ENCODE results near the gene GALNT17. TPM values are rescaled to one million over a fixed set of nuclear protein-coding genes. Genes with fewer than 3 reads are reported as not detected.

The GALNT17 gene
- total and polyA plus RNA-seq, 2 experiments from 2014 or later, result 2.3 to 4.6 TPM

GRCh38 chr7:71348821-71349681 is 217.1 kb downstream of the GALNT17 start:
- Histone ChIP-seq H3K4me1 (ENCODE audit: low read depth) (no peaks in the 10 kb centered on the region), H3K27ac (no peak overlapping the region), H3K36me3 (no peaks in the 10 kb centered on the region), H3K27me3 (no peaks in the 10 kb centered on the region), H3K9me3 (ENCODE audit: low read depth) (no peaks in the 10 kb centered on the region), H3K4me3 (no peak overlapping the region)
- DNase-seq (ENCODE audit: low read depth in 1 of 2, low spot score in 1 of 2), result no peak
- TF ChIP-seq CTCF (IDR thresholded peaks at IDR 0.05; ENCODE audit: low read depth, low read length), result no peak

- TF ChIP-seq CTCF (IDR thresholded peaks at IDR 0.05; ENCODE audit: low read depth, low read length), result no peak
- DNase-seq (ENCODE audit: low read depth in 1 of 2, low spot score in 1 of 2), result no peak
- no peak overlapping the region for H3K27ac ChIP-seq
- H3K36me3 ChIP-seq, result no peaks in the 10 kb centered on the region
- no peaks in the 10 kb centered on the region for H3K9me3 ChIP-seq (ENCODE audit: low read depth)
- H3K4me3 ChIP-seq, result no peak overlapping the region
- no peaks in the 10 kb centered on the region for H3K27me3 ChIP-seq
- H3K4me1 ChIP-seq (ENCODE audit: low read depth), result no peaks in the 10 kb centered on the region
Measured at GRCh38 chr7:71349682-71350481, 217.9 kb downstream of the GALNT17 start.

GRCh38 chr7:71350680-71351079 is 218.7 kb downstream of the GALNT17 start:
- H3K27ac ChIP-seq, result no peak overlapping the region
- H3K36me3 ChIP-seq, result no peaks in the 10 kb centered on the region
- TF ChIP-seq CTCF (IDR thresholded peaks at IDR 0.05; ENCODE audit: low read depth, low read length), result no peak
- H3K27me3 ChIP-seq, result no peaks in the 10 kb centered on the region
- no peak for DNase-seq (ENCODE audit: low read depth in 1 of 2, low spot score in 1 of 2)
- H3K4me1 ChIP-seq (ENCODE audit: low read depth), result no peaks in the 10 kb centered on the region
- no peak overlapping the region for H3K4me3 ChIP-seq
- no peaks in the 10 kb centered on the region for H3K9me3 ChIP-seq (ENCODE audit: low read depth)

GRCh38 chr7:71354716-71355115 is 222.8 kb downstream of the GALNT17 start:
- no peak for DNase-seq (ENCODE audit: low read depth in 1 of 2, low spot score in 1 of 2)
- Histone ChIP-seq H3K27ac (no peak overlapping the region), H3K36me3 (no peaks in the 10 kb centered on the region), H3K9me3 (ENCODE audit: low read depth) (no peaks in the 10 kb centered on the region), H3K4me1 (ENCODE audit: low read depth) (no peaks in the 10 kb centered on the region), H3K4me3 (no peak overlapping the region), H3K27me3 (no peaks in the 10 kb centered on the region)
- no peak for TF ChIP-seq CTCF (IDR thresholded peaks at IDR 0.05; ENCODE audit: low read depth, low read length)

- no peak overlapping the region for H3K27ac ChIP-seq
- no peaks in the 10 kb centered on the region for H3K9me3 ChIP-seq (ENCODE audit: low read depth)
- no peaks in the 10 kb centered on the region for H3K27me3 ChIP-seq
- peak in 1 of 2 donors; percentile 28 for DNase-seq (ENCODE audit: low read depth in 1 of 2, low spot score in 1 of 2)
- H3K4me3 ChIP-seq, result no peak overlapping the region
- TF ChIP-seq CTCF (IDR thresholded peaks at IDR 0.05; ENCODE audit: low read depth, low read length), result no peak
- H3K36me3 ChIP-seq, result no peaks in the 10 kb centered on the region
- H3K4me1 ChIP-seq (ENCODE audit: low read depth), result peaks cover 9% of the 10 kb centered on the region
Measured at GRCh38 chr7:71361451-71362032, 229.6 kb downstream of the GALNT17 start.
